ENCODE measurements around the gene DAGLA. TPM values are rescaled to one million over a fixed set of nuclear protein-coding genes. Genes with fewer than 3 reads are reported as not detected.

DAGLA gene
- total and polyA plus RNA-seq, 2 donors (not counting 3 experiments of a cell fraction or from before 2014, with no cell fraction given): 2.5 to 4.7 TPM

- dilution Hi-C loops (cut with MboI; ENCODE audit: extremely low pct_ligation_motif_present, low sequenced_read_pairs) (no loop called here), intact Hi-C loops (cut with micrococcal nuclease) (no loop called here)
- no peak overlapping the region for H3K4me2 ChIP-seq (ENCODE audit: insufficient read depth, low read length)
- no peaks in the 10 kb centered on the region for H3K9me3 ChIP-seq (replicated peaks; ENCODE audit: control insufficient read depth, insufficient read depth, low read length)
- no peaks in the 10 kb centered on the region for H3K36me3 ChIP-seq (ENCODE audit: control insufficient read depth in 2 of 2, extremely low read depth in 1 of 2, insufficient read depth in 2 of 2, low read length in 2 of 2)
- CTCF ChIA-PET: interaction anchor here (0.8 kb wide), 2 partner anchors 30 to 64 kb away, joined by 3 read pairs; no protein-coding TSS in a partner anchor
- TF ChIP-seq JUN (IDR thresholded peaks at IDR 0.05; ENCODE audit: borderline replicate concordance, insufficient read depth, insufficient read length, low read depth) (no peak), EZH2 (IDR thresholded peaks at IDR 0.05; ENCODE audit: borderline replicate concordance, low read depth, low read length, severe bottlenecking) (no peak)
- H3K27me3 ChIP-seq (ENCODE audit: control insufficient read depth in 2 of 2, insufficient read depth in 2 of 2, low read length in 2 of 2): peaks cover 4 to 7% of the 10 kb centered on the region in 2 experiments
- H3K4me3 ChIP-seq (replicated peaks in 1 of 3; ENCODE audit: insufficient read depth in 1 of 3, low read depth in 1 of 3, low read length in 3 of 3): no peak overlapping the region
- H3K9ac ChIP-seq (replicated peaks; ENCODE audit: extremely low read depth, insufficient read depth, low read length): no peak overlapping the region
- no TSS peak for BruUV-seq (replicated peaks)
- DNase-seq (ENCODE audit: low read depth, low spot score) (no peak), FAIRE-seq (no peak)
- H3K4me1 ChIP-seq (ENCODE audit: control insufficient read depth, extremely low read depth, insufficient read depth, low read length): no peaks in the 10 kb centered on the region
- H4K20me1 ChIP-seq (replicated peaks; ENCODE audit: control insufficient read depth, extremely low read depth, insufficient read depth, low read length): no peaks in the 10 kb centered on the region
- H3K79me2 ChIP-seq (ENCODE audit: control insufficient read depth, insufficient read depth, low read length): no peaks in the 10 kb centered on the region
- H2AFZ ChIP-seq (ENCODE audit: low read depth, low read length): no peak overlapping the region
- H3K27ac ChIP-seq (ENCODE audit: insufficient read depth, low read depth, low read length): no peak overlapping the region
- H3K9me1 ChIP-seq (replicated peaks; ENCODE audit: control insufficient read depth, extremely low read depth, insufficient read depth, low read length): no peaks in the 10 kb centered on the region
- POLR2A ChIA-PET: interaction anchor here (0.5 kb wide), 1 partner anchor 206 kb away, joined by 3 read pairs; no protein-coding TSS in a partner anchor
Measured at GRCh38 chr11:61669417-61669816, 10.8 kb upstream of the DAGLA start.

DNA sequence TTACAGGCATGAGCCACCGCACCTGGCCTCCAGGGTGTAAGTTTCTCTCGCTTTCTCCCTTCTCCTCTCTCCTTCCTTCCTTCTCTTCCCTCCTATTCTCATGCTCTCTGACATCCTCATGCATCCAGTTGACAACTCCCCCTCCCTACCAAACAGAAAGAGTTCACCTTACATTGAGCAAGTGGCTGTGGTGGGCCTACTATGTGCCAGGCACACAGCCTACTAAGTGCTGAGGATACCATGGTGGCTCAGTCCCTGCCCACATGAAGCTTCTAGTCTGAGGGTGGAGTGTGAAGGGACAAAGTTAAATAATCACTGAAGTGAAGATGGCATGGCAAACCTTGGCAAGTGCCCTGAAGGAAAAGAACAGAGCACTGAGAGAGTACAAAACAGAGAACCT, 9.6 kb upstream of the DAGLA start:
- no peak overlapping the region for H3K27ac ChIP-seq (ENCODE audit: insufficient read depth, low read depth, low read length)
- H4K20me1 ChIP-seq (replicated peaks; ENCODE audit: control insufficient read depth, extremely low read depth, insufficient read depth, low read length): no peaks in the 10 kb centered on the region
- H3K36me3 ChIP-seq (ENCODE audit: control insufficient read depth in 2 of 2, extremely low read depth in 1 of 2, insufficient read depth in 2 of 2, low read length in 2 of 2): no peaks in the 10 kb centered on the region
- peaks cover 15 to 19% of the 10 kb centered on the region in 2 experiments for H3K27me3 ChIP-seq (ENCODE audit: control insufficient read depth in 2 of 2, insufficient read depth in 2 of 2, low read length in 2 of 2)
- intact Hi-C loops (cut with micrococcal nuclease) (no loop called here), dilution Hi-C loops (cut with MboI; ENCODE audit: extremely low pct_ligation_motif_present, low sequenced_read_pairs) (no loop called here)
- CTCF ChIA-PET: interaction anchor here (2.5 kb wide), 1 partner anchor 32 kb away, joined by 8 read pairs; no protein-coding TSS in a partner anchor
- POLR2A ChIA-PET: no interaction called here
- no peak overlapping the region for H3K4me2 ChIP-seq (ENCODE audit: insufficient read depth, low read length)
- no peaks in the 10 kb centered on the region for H3K79me2 ChIP-seq (ENCODE audit: control insufficient read depth, insufficient read depth, low read length)
- no peaks in the 10 kb centered on the region for H3K4me1 ChIP-seq (ENCODE audit: control insufficient read depth, extremely low read depth, insufficient read depth, low read length)
- BruUV-seq (replicated peaks): no TSS peak
- H3K9me1 ChIP-seq (replicated peaks; ENCODE audit: control insufficient read depth, extremely low read depth, insufficient read depth, low read length): no peaks in the 10 kb centered on the region
- no peak overlapping the region for H3K9ac ChIP-seq (replicated peaks; ENCODE audit: extremely low read depth, insufficient read depth, low read length)
- H3K9me3 ChIP-seq (replicated peaks; ENCODE audit: control insufficient read depth, insufficient read depth, low read length): no peaks in the 10 kb centered on the region
- no peak overlapping the region for H3K4me3 ChIP-seq (replicated peaks in 1 of 3; ENCODE audit: insufficient read depth in 1 of 3, low read depth in 1 of 3, low read length in 3 of 3)
- FAIRE-seq (no peak), DNase-seq (ENCODE audit: low read depth, low spot score) (no peak)
- no peak overlapping the region for H2AFZ ChIP-seq (ENCODE audit: low read depth, low read length)
- no peak for TF ChIP-seq MYC (IDR thresholded peaks at IDR 0.05; ENCODE audit: low read depth, low read length)
- TF ChIP-seq GATA2 (IDR thresholded peaks at IDR 0.05; ENCODE audit: insufficient read depth, insufficient read length, low read depth, low read length): no peak
- TF ChIP-seq FOS (IDR thresholded peaks at IDR 0.05; ENCODE audit: borderline replicate concordance, insufficient read depth, low read length): no peak
- TF ChIP-seq EZH2 (IDR thresholded peaks at IDR 0.05; ENCODE audit: borderline replicate concordance, low read depth, low read length, severe bottlenecking): no peak
- TF ChIP-seq, protein P1, sequence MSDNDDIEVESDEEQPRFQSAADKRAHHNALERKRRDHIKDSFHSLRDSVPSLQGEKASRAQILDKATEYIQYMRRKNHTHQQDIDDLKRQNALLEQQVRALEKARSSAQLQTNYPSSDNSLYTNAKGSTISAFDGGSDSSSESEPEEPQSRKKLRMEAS (IDR thresholded peaks at IDR 0.05; ENCODE audit: insufficient read depth, insufficient read length): no peak
- TF ChIP-seq POLR2A (IDR thresholded peaks at IDR 0.05; ENCODE audit: low read depth, low read length): no peak
- TF ChIP-seq, protein P2, sequence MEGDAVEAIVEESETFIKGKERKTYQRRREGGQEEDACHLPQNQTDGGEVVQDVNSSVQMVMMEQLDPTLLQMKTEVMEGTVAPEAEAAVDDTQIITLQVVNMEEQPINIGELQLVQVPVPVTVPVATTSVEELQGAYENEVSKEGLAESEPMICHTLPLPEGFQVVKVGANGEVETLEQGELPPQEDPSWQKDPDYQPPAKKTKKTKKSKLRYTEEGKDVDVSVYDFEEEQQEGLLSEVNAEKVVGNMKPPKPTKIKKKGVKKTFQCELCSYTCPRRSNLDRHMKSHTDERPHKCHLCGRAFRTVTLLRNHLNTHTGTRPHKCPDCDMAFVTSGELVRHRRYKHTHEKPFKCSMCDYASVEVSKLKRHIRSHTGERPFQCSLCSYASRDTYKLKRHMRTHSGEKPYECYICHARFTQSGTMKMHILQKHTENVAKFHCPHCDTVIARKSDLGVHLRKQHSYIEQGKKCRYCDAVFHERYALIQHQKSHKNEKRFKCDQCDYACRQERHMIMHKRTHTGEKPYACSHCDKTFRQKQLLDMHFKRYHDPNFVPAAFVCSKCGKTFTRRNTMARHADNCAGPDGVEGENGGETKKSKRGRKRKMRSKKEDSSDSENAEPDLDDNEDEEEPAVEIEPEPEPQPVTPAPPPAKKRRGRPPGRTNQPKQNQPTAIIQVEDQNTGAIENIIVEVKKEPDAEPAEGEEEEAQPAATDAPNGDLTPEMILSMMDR (IDR thresholded peaks at IDR 0.05; ENCODE audit: extremely low read depth in 1 of 2, insufficient read depth in 1 of 2, low read depth in 1 of 2, low read length in 2 of 2): no peak
- TF ChIP-seq JUN (IDR thresholded peaks at IDR 0.05; ENCODE audit: borderline replicate concordance, insufficient read depth, insufficient read length, low read depth): no peak
- no peak for TF ChIP-seq POLR2AphosphoS5 (IDR thresholded peaks at IDR 0.05; ENCODE audit: insufficient read depth, low read depth, low read length)

Data from endothelial cell of umbilical vein (primary cell).